ENCODE measurements around the gene GAMT.

The GAMT gene

DNA sequence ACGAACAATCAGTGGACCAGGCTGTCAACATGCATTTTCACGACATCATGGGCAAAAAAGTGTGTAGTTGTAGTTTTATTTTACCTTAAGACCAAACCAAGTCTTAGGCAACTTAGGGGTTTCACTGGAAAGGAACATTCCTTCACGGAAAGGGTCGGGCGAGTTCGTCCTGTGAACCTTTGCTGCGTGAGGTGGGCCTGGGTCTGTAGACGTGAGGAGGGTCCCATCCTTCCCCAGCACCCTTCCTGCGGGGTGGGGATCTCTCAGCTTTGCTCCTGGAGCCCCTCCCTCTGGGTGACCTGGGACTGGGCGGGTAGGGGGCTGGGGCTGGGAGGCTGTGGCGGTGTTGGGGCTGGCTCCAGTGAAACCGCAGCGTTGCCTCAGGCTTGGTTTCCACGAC lies 24.6 kb upstream of the GAMT start:
- no peak for DNase-seq
- H3K9me3 ChIP-seq (ENCODE audit: insufficient read depth, low read length, severe bottlenecking) = no peaks in the 10 kb centered on the region
- H3K9ac ChIP-seq (ENCODE audit: low read depth, low read length) = no peak overlapping the region
- H3K4me1 ChIP-seq (ENCODE audit: insufficient read depth, low read length) = no peaks in the 10 kb centered on the region
- ATAC-seq (ENCODE audit: insufficient read depth, low read depth) = no peak
- H3K27ac ChIP-seq (ENCODE audit: low read length) = no peak overlapping the region
- H3K36me3 ChIP-seq (ENCODE audit: insufficient read depth, low read length) = peaks cover 96% of the 10 kb centered on the region
- peaks cover 84% of the 10 kb centered on the region for H3K79me2 ChIP-seq (ENCODE audit: insufficient read depth, low read length)
- TF ChIP-seq EZH2 (IDR thresholded peaks at IDR 0.05; ENCODE audit: borderline replicate concordance, low read depth, low read length, severe bottlenecking) = no peak
- TF ChIP-seq, protein P1, sequence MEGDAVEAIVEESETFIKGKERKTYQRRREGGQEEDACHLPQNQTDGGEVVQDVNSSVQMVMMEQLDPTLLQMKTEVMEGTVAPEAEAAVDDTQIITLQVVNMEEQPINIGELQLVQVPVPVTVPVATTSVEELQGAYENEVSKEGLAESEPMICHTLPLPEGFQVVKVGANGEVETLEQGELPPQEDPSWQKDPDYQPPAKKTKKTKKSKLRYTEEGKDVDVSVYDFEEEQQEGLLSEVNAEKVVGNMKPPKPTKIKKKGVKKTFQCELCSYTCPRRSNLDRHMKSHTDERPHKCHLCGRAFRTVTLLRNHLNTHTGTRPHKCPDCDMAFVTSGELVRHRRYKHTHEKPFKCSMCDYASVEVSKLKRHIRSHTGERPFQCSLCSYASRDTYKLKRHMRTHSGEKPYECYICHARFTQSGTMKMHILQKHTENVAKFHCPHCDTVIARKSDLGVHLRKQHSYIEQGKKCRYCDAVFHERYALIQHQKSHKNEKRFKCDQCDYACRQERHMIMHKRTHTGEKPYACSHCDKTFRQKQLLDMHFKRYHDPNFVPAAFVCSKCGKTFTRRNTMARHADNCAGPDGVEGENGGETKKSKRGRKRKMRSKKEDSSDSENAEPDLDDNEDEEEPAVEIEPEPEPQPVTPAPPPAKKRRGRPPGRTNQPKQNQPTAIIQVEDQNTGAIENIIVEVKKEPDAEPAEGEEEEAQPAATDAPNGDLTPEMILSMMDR (IDR thresholded peaks at IDR 0.05; ENCODE audit: borderline replicate concordance, extremely low read depth, low read length, poor library complexity, severe bottlenecking) = no peak
- peaks cover 87% of the 10 kb centered on the region for H4K20me1 ChIP-seq (ENCODE audit: insufficient read depth, low read length)
- H2AFZ ChIP-seq (ENCODE audit: low read depth, low read length) = no peak overlapping the region
- no peaks in the 10 kb centered on the region for H3K27me3 ChIP-seq (ENCODE audit: insufficient read depth, low read length, poor library complexity)
- H3K4me2 ChIP-seq (ENCODE audit: insufficient read depth, low read length) = no peak overlapping the region
- H3K4me3 ChIP-seq (ENCODE audit: low read depth in 1 of 2, low read length in 2 of 2) = no peak overlapping the region

DNA sequence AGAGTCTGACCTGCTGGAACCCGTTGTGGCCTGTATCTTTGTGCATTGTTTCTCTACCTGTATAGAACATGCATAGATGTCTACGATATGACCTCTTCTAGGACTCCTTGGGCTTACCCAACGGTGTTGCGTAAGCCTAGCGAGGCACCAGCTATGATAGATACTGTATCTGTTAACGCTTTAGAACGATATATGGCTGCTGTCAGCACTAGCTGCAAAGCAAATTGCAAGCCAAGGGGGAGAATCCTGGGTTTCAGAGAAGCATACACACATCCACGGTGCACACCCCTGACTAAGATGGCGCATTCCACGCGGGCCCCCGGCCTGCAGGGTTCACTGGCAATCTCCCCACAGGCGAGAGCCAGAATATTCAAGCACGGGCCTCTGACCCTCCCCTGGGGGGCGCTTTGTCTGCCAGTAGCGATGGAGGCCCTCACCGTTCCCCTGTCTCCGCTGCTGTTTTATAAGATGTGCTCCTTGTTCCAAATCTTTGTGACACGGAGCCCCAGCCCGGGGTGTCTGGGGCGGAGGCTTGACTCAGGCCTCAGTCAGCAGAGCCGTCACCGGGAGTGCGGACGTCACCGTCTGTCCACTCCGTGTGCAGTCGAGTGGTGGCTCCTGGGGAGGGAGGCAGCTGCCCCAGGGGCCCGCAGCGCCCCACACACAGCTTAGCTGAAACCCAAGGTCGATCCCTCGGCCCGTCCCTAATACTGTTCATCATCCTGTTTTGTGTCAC lies 23.9 kb upstream of the GAMT start:
- H3K36me3 ChIP-seq (ENCODE audit: insufficient read depth, low read length) = peaks cover 99% of the 10 kb centered on the region
- no peak overlapping the region for H3K4me3 ChIP-seq (ENCODE audit: low read depth in 1 of 2, low read length in 2 of 2)
- TF ChIP-seq EZH2 (IDR thresholded peaks at IDR 0.05; ENCODE audit: borderline replicate concordance, low read depth, low read length, severe bottlenecking) = no peak
- TF ChIP-seq, protein P1 (IDR thresholded peaks at IDR 0.05; ENCODE audit: borderline replicate concordance, extremely low read depth, low read length, poor library complexity, severe bottlenecking) = no peak
- H3K4me1 ChIP-seq (ENCODE audit: insufficient read depth, low read length) = no peaks in the 10 kb centered on the region
- H2AFZ ChIP-seq (ENCODE audit: low read depth, low read length) = no peak overlapping the region
- ATAC-seq (ENCODE audit: insufficient read depth, low read depth) = no peak
- H3K9me3 ChIP-seq (ENCODE audit: insufficient read depth, low read length, severe bottlenecking) = no peaks in the 10 kb centered on the region
- no peak overlapping the region for H3K27ac ChIP-seq (ENCODE audit: low read length)
- peaks cover 88% of the 10 kb centered on the region for H3K79me2 ChIP-seq (ENCODE audit: insufficient read depth, low read length)
- H3K27me3 ChIP-seq (ENCODE audit: insufficient read depth, low read length, poor library complexity) = no peaks in the 10 kb centered on the region
- H3K4me2 ChIP-seq (ENCODE audit: insufficient read depth, low read length) = no peak overlapping the region
- DNase-seq = no peak
- peaks cover 91% of the 10 kb centered on the region for H4K20me1 ChIP-seq (ENCODE audit: insufficient read depth, low read length)
- H3K9ac ChIP-seq (ENCODE audit: low read depth, low read length) = no peak overlapping the region

DNA sequence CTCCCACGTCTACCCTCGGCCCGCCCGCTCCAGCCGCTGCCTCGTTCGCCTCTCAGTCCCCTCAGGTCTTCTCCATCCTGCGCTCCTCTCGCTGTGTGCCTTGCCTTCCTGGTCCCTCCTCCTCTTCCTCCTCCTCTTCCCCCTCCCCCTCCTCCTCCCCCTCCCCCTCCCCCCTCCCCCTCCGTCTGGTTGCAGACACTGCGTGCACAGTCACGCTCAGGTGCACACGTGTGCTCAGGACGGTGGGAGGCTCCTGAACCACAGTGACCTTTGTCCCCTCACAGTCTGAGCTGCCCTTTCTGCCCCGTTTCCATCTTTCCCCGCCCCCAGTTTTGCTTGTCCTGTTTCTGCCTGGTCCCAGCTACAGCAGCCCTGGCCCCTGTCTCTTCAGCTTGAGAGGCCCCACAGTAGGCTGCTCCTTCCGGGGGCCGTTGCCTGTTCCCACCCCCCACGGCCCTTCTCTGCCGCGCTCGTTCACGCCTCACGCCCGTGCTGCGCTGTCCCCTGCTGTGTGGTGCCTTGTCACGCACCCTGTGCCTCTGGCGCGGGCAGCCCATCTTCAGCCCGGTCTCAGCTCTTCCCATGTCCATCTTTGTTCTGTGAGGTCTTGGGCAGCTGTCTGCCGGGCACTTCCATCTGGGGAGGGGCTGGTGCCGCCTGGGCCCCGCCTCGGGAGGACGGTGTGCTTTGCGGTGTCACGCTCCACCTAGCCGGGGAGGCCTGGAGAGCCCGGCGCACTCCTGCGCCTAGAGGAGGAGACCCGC lies 23.0 kb upstream of the GAMT start:
- Histone ChIP-seq H4K20me1 (ENCODE audit: insufficient read depth, low read length) (peaks cover 91% of the 10 kb centered on the region), H3K4me1 (ENCODE audit: insufficient read depth, low read length) (no peaks in the 10 kb centered on the region), H3K4me3 (ENCODE audit: low read depth in 1 of 2, low read length in 2 of 2) (no peak overlapping the region), H2AFZ (ENCODE audit: low read depth, low read length) (no peak overlapping the region), H3K9me3 (ENCODE audit: insufficient read depth, low read length, severe bottlenecking) (no peaks in the 10 kb centered on the region), H3K27me3 (ENCODE audit: insufficient read depth, low read length, poor library complexity) (no peaks in the 10 kb centered on the region), H3K9ac (ENCODE audit: low read depth, low read length) (no peak overlapping the region), H3K79me2 (ENCODE audit: insufficient read depth, low read length) (peaks cover 90% of the 10 kb centered on the region), H3K27ac (ENCODE audit: low read length) (no peak overlapping the region), H3K36me3 (ENCODE audit: insufficient read depth, low read length) (peaks cover 99% of the 10 kb centered on the region), H3K4me2 (ENCODE audit: insufficient read depth, low read length) (no peak overlapping the region)
- TF ChIP-seq, protein P1 (IDR thresholded peaks at IDR 0.05; ENCODE audit: borderline replicate concordance, extremely low read depth, low read length, poor library complexity, severe bottlenecking) = no peak
- DNase-seq = no peak
- ATAC-seq (ENCODE audit: insufficient read depth, low read depth) = no peak
